Cardiac muscle cell (in vitro differentiated cells and primary cell): ENCODE data around the gene BOD1. TPM values are rescaled to one million over a fixed set of nuclear protein-coding genes. Genes with fewer than 3 reads are reported as not detected.

ENCODE experiments used
- DNase-seq, 2 donors: peaks; one replicate each; pipeline versions ENCODE4 v3.0.0 to v3.0.0-alpha.2; 2010 to 2017; ENCODE audit warnings: low read depth in 1 of 2, low spot score in 1 of 2
- H3K27ac ChIP-seq: fragments of 200-600 bp; sonication (generic); 2 replicates; pipeline ENCODE4 v1.5.1; 2016
- H3K27me3 ChIP-seq: fragments of 200-600 bp; sonication (generic); 2 replicates; pipeline ENCODE4 v1.6.0; 2016; ENCODE audit warnings: control low read depth
- H3K36me3 ChIP-seq: fragments of 200-600 bp; sonication (generic); 2 replicates; pipeline ENCODE4 v1.5.1; 2016; ENCODE audit warnings: control low read depth
- H3K4me1 ChIP-seq: fragments of 200-600 bp; sonication (generic); 2 replicates; pipeline ENCODE4 v1.8.1; 2017; ENCODE audit warnings: low read depth, mild to moderate bottlenecking, mixed run types
- H3K4me3 ChIP-seq: fragments of 200-600 bp; sonication (generic); 2 replicates; pipeline ENCODE4 v1.5.1; 2016; ENCODE audit warnings: mild to moderate bottlenecking
- H3K9me3 ChIP-seq: fragments of 200-600 bp; sonication (generic); 2 replicates; pipeline ENCODE4 v1.5.1; 2017; ENCODE audit warnings: low read depth, mild to moderate bottlenecking, control low read depth
- polyA plus RNA-seq: library from polyadenylated mRNA; unstranded; fragments of >200 nt; fragmentation: Nextera tagmentation; extraction: Ambion mirVana; gene quantifications from 2 replicates; pipeline ENCODE4 v1.2.1, GENCODE V29; 2016
- total RNA-seq: library from RNA; depleted of rRNA; stranded (reverse); fragments of >200 nt; gene quantifications from 2 replicates; pipeline ENCODE4 v1.2.3, GENCODE V29; 2016
- TF ChIP-seq, protein P1 (sequence below): IDR thresholded peaks from 2 replicates; pipeline ENCODE4 v1.5.1; 2012; ENCODE audit warnings: low read depth, mild to moderate bottlenecking, low read length

Gene BOD1
- total and polyA plus RNA-seq, 2 experiments from 2014 or later = 80.5 to 94.9 TPM

GRCh38 chr5:173581408-173582215, 34.8 kb downstream of the BOD1 start:
- no peaks in the 10 kb centered on the region for H3K4me1 ChIP-seq
- H3K27ac ChIP-seq = no peak overlapping the region
- no peaks in the 10 kb centered on the region for H3K27me3 ChIP-seq
- H3K36me3 ChIP-seq = no peaks in the 10 kb centered on the region
- peak; percentile 60 to 69 for DNase-seq
- TF ChIP-seq, protein P1, sequence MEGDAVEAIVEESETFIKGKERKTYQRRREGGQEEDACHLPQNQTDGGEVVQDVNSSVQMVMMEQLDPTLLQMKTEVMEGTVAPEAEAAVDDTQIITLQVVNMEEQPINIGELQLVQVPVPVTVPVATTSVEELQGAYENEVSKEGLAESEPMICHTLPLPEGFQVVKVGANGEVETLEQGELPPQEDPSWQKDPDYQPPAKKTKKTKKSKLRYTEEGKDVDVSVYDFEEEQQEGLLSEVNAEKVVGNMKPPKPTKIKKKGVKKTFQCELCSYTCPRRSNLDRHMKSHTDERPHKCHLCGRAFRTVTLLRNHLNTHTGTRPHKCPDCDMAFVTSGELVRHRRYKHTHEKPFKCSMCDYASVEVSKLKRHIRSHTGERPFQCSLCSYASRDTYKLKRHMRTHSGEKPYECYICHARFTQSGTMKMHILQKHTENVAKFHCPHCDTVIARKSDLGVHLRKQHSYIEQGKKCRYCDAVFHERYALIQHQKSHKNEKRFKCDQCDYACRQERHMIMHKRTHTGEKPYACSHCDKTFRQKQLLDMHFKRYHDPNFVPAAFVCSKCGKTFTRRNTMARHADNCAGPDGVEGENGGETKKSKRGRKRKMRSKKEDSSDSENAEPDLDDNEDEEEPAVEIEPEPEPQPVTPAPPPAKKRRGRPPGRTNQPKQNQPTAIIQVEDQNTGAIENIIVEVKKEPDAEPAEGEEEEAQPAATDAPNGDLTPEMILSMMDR = peak; percentile 90
- H3K9me3 ChIP-seq = no peaks in the 10 kb centered on the region
- no peak overlapping the region for H3K4me3 ChIP-seq

DNA sequence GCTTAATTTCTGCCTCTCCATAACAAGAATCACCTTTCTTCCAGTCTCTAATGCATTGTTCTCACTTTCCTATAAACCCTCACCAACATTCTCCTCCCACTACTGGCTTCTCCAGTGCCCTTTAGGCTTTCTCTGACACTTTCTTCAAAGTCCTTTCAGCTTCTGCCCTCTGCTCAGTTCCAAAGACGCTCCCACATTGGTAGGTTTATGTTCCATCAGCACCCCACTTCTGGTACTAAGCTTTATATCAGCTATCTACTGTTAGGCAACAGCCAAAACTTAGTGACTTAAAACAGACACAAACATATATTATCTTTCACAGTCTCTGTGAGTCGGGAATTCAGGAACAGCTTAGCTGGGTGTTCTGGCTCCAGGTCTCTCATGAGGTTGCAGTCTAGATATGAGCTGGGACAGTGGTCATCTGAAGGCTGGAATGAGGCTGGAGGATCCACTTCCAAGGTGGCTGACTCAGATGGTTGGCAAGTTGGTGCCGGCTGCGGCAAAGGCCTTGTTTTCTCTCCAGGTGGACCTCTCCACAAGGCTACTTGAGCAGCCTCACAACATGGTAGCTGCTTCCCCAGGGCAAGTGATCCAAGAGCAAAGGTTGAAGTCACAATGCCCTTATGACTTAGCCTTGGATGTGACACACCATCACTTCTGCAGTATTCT, 37.4 kb downstream of the BOD1 start:
- Histone ChIP-seq H3K4me3 (no peak overlapping the region), H3K9me3 (no peaks in the 10 kb centered on the region), H3K27ac (no peak overlapping the region), H3K27me3 (no peaks in the 10 kb centered on the region), H3K36me3 (no peaks in the 10 kb centered on the region), H3K4me1 (peaks cover 6% of the 10 kb centered on the region)
- TF ChIP-seq, protein P1 = no peak
- DNase-seq = no peak

DNA sequence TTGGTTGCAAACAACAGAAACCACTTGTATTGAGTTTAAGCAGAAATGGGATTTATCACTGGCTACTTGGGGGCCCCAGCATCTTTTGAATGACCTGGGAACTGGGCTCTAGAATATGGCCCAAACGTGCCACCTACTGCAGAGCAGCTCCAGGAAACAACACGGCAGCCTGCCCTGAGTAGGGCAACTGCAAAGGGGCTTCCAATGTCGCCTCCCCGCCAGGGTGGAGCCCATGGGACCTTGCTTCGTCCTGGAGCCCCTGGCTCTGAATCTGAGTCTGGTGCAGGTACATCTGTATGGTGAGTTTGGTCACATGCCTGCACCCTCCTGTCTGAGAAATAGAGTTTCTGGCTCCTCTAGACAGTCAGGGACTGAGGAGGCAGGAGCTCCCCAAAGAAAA, 38.6 kb downstream of the BOD1 start:
- Histone ChIP-seq H3K4me3 (no peak overlapping the region), H3K9me3 (no peaks in the 10 kb centered on the region), H3K27ac (no peak overlapping the region), H3K4me1 (peaks cover 6% of the 10 kb centered on the region), H3K36me3 (no peaks in the 10 kb centered on the region), H3K27me3 (no peaks in the 10 kb centered on the region)
- TF ChIP-seq, protein P1 = no peak
- DNase-seq = no peak

DNA sequence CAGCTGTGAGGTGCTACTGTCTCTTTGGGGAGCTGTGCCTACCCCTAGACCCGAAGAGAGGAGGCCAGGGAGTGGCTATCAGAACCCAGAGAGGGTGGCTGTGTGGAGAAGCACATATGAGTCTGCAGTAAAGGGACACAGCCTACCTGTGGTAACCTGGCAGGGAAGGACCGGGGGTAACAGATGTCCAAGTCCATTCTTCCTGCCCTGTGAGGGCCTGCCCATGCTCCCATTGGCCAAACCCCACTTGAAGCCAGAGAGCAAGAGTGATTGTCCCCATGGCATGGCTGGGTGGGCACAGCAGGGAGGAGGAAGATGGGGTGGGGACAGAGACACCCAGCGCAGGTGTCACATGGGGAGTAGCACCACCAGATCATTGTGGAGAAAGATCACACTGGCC, 39.3 kb downstream of the BOD1 start:
- TF ChIP-seq, protein P1 = no peak

DNA sequence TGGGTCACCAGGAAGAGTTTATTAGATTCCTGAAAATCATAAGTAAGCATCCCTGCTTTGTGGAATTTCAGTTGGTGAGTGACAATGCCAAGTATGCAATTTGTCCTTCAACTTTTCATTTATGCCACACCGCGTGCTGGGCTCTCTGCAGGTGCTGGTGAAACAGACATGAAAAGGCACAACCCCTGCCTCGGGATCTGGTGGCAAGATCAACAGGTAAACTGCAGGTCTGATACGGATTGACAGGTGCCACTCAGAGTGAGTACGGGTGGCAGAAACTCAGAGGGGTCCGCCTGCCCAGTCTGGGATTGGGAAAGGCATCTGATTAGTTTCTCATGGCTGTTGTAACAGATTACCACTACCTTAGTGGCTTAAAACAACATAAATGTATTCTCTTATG, 40.5 kb downstream of the BOD1 start:
- Histone ChIP-seq H3K9me3 (no peaks in the 10 kb centered on the region), H3K27ac (no peak overlapping the region), H3K4me1 (peaks cover 14% of the 10 kb centered on the region), H3K4me3 (no peak overlapping the region), H3K36me3 (no peaks in the 10 kb centered on the region), H3K27me3 (no peaks in the 10 kb centered on the region)
- no peak for DNase-seq
- TF ChIP-seq, protein P1 = no peak

More for the DNA sequence above, 39.3 kb downstream of the BOD1 start:
- no peaks in the 10 kb centered on the region for H3K36me3 ChIP-seq
- H3K27me3 ChIP-seq = no peaks in the 10 kb centered on the region
- DNase-seq = no peak
- H3K27ac ChIP-seq = no peak overlapping the region
- H3K9me3 ChIP-seq = no peaks in the 10 kb centered on the region
- no peak overlapping the region for H3K4me3 ChIP-seq
- H3K4me1 ChIP-seq = peaks cover 10% of the 10 kb centered on the region
